Hepatocyte (in vitro differentiated cells): ENCODE results near the gene PTCD1.

Experiments
- CTCF ChIP-seq: fragments of 200-600 bp; sonication (generic); IDR thresholded peaks from 2 replicates; pipeline ENCODE4 v1.5.1; 2016; ENCODE audit warnings: antibody characterized with exemption, mild to moderate bottlenecking; ENCODE audit not compliant: poor library complexity
- EZH2 ChIP-seq: fragments of 200-600 bp; sonication (generic); IDR thresholded peaks from 2 replicates; pipeline ENCODE4 v1.6.1; 2016; ENCODE audit warnings: antibody characterized with exemption, mild to moderate bottlenecking, borderline replicate concordance
- EZH2phosphoT487 ChIP-seq: fragments of 200-600 bp; sonication (generic); IDR thresholded peaks from one replicate; pipeline ENCODE4 v1.6.1; 2018; ENCODE audit warnings: antibody characterized with exemption, mild to moderate bottlenecking, low read depth, moderate library complexity; ENCODE audit not compliant: unreplicated experiment, severe bottlenecking

GRCh38 chr7:99381664-99382075 is 56.9 kb downstream of the PTCD1 start:
- TF ChIP-seq EZH2 (no peak), CTCF (no peak), EZH2phosphoT487 (no peak)
